Measurements from ENCODE around the gene PTPRD.

- TF ChIP-seq CTCF (conservative IDR thresholded peaks at IDR 0.05; ENCODE audit: low read depth, low read length) (no peak), EZH2 (IDR thresholded peaks at IDR 0.05; ENCODE audit: borderline replicate concordance, low read depth, low read length, poor library complexity, severe bottlenecking) (no peak)
These were observed 1999.4 kb downstream of the PTPRD start for GRCh38 chr9:8613346-8613825.
